Measurements from ENCODE around the gene CCDC7.

CCDC7 gene

GRCh38 chr10:32878646-32879045, 432.7 kb downstream of the CCDC7 start:
- ATAC-seq: no peak

DNA sequence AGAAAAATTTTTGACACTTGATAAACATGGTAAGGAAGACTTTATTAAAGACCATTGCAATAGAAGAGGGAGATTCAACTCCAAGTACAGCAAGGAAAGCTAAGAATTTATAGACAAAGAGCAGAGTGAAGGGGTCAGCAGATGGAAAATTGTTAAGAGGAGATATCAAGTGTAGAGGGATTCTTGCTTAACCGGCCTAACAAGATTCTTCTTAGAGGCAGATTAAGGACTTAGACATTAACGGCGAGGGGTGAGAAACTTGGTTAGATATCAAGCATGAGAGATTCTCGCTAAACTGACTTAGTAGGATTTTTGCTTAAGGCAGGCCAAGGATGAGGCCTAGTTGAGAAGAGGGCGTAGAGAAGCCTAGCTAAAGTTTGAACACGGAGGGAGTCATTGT, 436.1 kb downstream of the CCDC7 start:
- no peak for ATAC-seq
- TF ChIP-seq TSHZ2 (CRISPR knock-in tag; IDR thresholded peaks at IDR 0.05) (no peak), ZC3H10 (CRISPR knock-in tag; IDR thresholded peaks at IDR 0.05) (no peak), SNAI2 (CRISPR knock-in tag; IDR thresholded peaks at IDR 0.05) (no peak), RARB (CRISPR knock-in tag; IDR thresholded peaks at IDR 0.05) (no peak), POU6F1 (CRISPR knock-in tag; IDR thresholded peaks at IDR 0.05; ENCODE audit: borderline replicate concordance, low read depth) (no peak), OSR1 (CRISPR knock-in tag; IDR thresholded peaks at IDR 0.05) (no peak), CSDC2 (CRISPR knock-in tag; IDR thresholded peaks at IDR 0.05) (no peak), ZFP30 (CRISPR knock-in tag; IDR thresholded peaks at IDR 0.05) (no peak), GLIS3 (CRISPR knock-in tag; IDR thresholded peaks at IDR 0.05) (no peak), TOX (CRISPR knock-in tag; IDR thresholded peaks at IDR 0.05; ENCODE audit: borderline replicate concordance) (no peak), ESRRG (CRISPR knock-in tag; IDR thresholded peaks at IDR 0.05) (no peak)
- TF ChIP-seq, protein P1, sequence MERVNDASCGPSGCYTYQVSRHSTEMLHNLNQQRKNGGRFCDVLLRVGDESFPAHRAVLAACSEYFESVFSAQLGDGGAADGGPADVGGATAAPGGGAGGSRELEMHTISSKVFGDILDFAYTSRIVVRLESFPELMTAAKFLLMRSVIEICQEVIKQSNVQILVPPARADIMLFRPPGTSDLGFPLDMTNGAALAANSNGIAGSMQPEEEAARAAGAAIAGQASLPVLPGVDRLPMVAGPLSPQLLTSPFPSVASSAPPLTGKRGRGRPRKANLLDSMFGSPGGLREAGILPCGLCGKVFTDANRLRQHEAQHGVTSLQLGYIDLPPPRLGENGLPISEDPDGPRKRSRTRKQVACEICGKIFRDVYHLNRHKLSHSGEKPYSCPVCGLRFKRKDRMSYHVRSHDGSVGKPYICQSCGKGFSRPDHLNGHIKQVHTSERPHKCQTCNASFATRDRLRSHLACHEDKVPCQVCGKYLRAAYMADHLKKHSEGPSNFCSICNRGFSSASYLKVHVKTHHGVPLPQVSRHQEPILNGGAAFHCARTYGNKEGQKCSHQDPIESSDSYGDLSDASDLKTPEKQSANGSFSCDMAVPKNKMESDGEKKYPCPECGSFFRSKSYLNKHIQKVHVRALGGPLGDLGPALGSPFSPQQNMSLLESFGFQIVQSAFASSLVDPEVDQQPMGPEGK (CRISPR knock-in tag; IDR thresholded peaks at IDR 0.05; ENCODE audit: borderline replicate concordance): no peak
- TF ChIP-seq, protein P2, sequence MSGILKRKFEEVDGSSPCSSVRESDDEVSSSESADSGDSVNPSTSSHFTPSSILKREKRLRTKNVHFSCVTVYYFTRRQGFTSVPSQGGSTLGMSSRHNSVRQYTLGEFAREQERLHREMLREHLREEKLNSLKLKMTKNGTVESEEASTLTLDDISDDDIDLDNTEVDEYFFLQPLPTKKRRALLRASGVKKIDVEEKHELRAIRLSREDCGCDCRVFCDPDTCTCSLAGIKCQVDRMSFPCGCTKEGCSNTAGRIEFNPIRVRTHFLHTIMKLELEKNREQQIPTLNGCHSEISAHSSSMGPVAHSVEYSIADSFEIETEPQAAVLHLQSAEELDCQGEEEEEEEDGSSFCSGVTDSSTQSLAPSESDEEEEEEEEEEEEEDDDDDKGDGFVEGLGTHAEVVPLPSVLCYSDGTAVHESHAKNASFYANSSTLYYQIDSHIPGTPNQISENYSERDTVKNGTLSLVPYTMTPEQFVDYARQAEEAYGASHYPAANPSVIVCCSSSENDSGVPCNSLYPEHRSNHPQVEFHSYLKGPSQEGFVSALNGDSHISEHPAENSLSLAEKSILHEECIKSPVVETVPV (CRISPR knock-in tag; IDR thresholded peaks at IDR 0.05): no peak

More at GRCh38 chr10:32878646-32879045, 432.7 kb downstream of the CCDC7 start:
- no peak for TF ChIP-seq TOX (CRISPR knock-in tag; IDR thresholded peaks at IDR 0.05; ENCODE audit: borderline replicate concordance)

- no peak for ATAC-seq
- no peak for TF ChIP-seq ZFP30 (CRISPR knock-in tag; IDR thresholded peaks at IDR 0.05)
- TF ChIP-seq OSR1 (CRISPR knock-in tag; IDR thresholded peaks at IDR 0.05): no peak
- TF ChIP-seq ZNF565 (CRISPR knock-in tag; conservative IDR thresholded peaks at IDR 0.05; ENCODE audit: low read depth): no peak
- TF ChIP-seq, protein P1 (CRISPR knock-in tag; IDR thresholded peaks at IDR 0.05; ENCODE audit: borderline replicate concordance): no peak
- no peak for TF ChIP-seq BACH2 (CRISPR knock-in tag; IDR thresholded peaks at IDR 0.05; ENCODE audit: borderline replicate concordance)
- TF ChIP-seq ARNTL (CRISPR knock-in tag; IDR thresholded peaks at IDR 0.05; ENCODE audit: borderline replicate concordance, low read depth): no peak
- TF ChIP-seq, protein P2 (CRISPR knock-in tag; IDR thresholded peaks at IDR 0.05): no peak
- TF ChIP-seq ZNF8 (CRISPR knock-in tag; IDR thresholded peaks at IDR 0.05): no peak
- TF ChIP-seq GLIS3 (CRISPR knock-in tag; IDR thresholded peaks at IDR 0.05): no peak
- no peak for TF ChIP-seq SNAI2 (CRISPR knock-in tag; IDR thresholded peaks at IDR 0.05)
- TF ChIP-seq ZC3H10 (CRISPR knock-in tag; IDR thresholded peaks at IDR 0.05): no peak
- no peak for TF ChIP-seq ZNF70 (CRISPR knock-in tag; IDR thresholded peaks at IDR 0.05)
- TF ChIP-seq TCF4 (CRISPR knock-in tag; IDR thresholded peaks at IDR 0.05; ENCODE audit: borderline replicate concordance): no peak
- TF ChIP-seq RARB (CRISPR knock-in tag; IDR thresholded peaks at IDR 0.05): no peak
- TF ChIP-seq POU6F1 (CRISPR knock-in tag; IDR thresholded peaks at IDR 0.05; ENCODE audit: borderline replicate concordance, low read depth): no peak
- TF ChIP-seq TSHZ2 (CRISPR knock-in tag; IDR thresholded peaks at IDR 0.05): no peak
Observed at GRCh38 chr10:32887481-32887880, 441.5 kb downstream of the CCDC7 start.
